Thyroid gland (tissue), 4 donors: Measurements from ENCODE around the gene DOCK8.

Source experiments
- CTCF ChIP-seq, 6 experiments: fragments of 200-600 bp in 3 of 6; fragments of 450-650 bp in 3 of 6; sonication (generic) in 3 of 6; IDR thresholded peaks; one replicate each; pipeline ENCODE4 v1.5.1; 2016 to 2019; ENCODE audit warnings: antibody characterized with exemption in 6 of 6, mild to moderate bottlenecking in 2 of 6, inconsistent platforms in 1 of 6, moderate library complexity in 1 of 6
- POLR2A ChIP-seq, 2 donors: fragments of 450-650 bp; IDR thresholded peaks; one replicate each; pipeline ENCODE4 v1.6.1; 2017; ENCODE audit warnings: antibody characterized with exemption in 2 of 2, mild to moderate bottlenecking in 2 of 2, moderate library complexity in 1 of 2

- TF ChIP-seq CTCF (IDR thresholded peaks at IDR 0.05), result no peak
- TF ChIP-seq POLR2A (IDR thresholded peaks at IDR 0.05), result no peak
Measured at GRCh38 chr9:264231-264630, 49.6 kb downstream of the DOCK8 start.
